Fibroblast of lung (primary cell): Measurements from ENCODE around the gene SCO2. TPM values are rescaled to one million over a fixed set of nuclear protein-coding genes. Genes with fewer than 3 reads are reported as not detected.

Experiments used
- DNase-seq, 2 donors: peaks; one replicate each; pipeline versions ENCODE4 v3.0.0 to v3.0.0-alpha.2; 2010; ENCODE audit warnings: low read depth in 2 of 2
- H2AFZ ChIP-seq: 2 replicates; pipeline ENCODE4 v1.5.1; 2012; ENCODE audit warnings: low read length, control low read depth, inconsistent platforms
- H3K27ac ChIP-seq: 2 replicates; pipeline ENCODE4 v1.5.1; 2011; ENCODE audit warnings: low read length, control low read depth; ENCODE audit not compliant: insufficient read depth
- H3K27me3 ChIP-seq: 2 replicates; pipeline ENCODE4 v1.5.1; 2011; ENCODE audit warnings: mild to moderate bottlenecking, low read length; ENCODE audit not compliant: control insufficient read depth, insufficient read depth
- H3K36me3 ChIP-seq: 2 replicates; pipeline ENCODE4 v1.5.1; 2011; ENCODE audit warnings: low read length; ENCODE audit not compliant: control insufficient read depth, insufficient read depth
- H3K4me1 ChIP-seq: 2 replicates; pipeline ENCODE4 v1.5.1; 2011; ENCODE audit warnings: low read length; ENCODE audit not compliant: control insufficient read depth, insufficient read depth; ENCODE audit errors: extremely low read depth
- H3K4me2 ChIP-seq: 2 replicates; pipeline ENCODE4 v1.5.1; 2011; ENCODE audit warnings: low read length, control low read depth; ENCODE audit not compliant: insufficient read depth; ENCODE audit errors: extremely low read depth
- H3K4me3 ChIP-seq, 4 experiments: fragments of 200-600 bp in 1 of 4; sonication (generic) in 1 of 4; replicated peaks in 1 of 4; 2 replicates each; pipeline ENCODE4 v1.5.1; 2011 to 2016; ENCODE audit warnings: low read length in 4 of 4, low read depth in 3 of 4, mild to moderate bottlenecking in 3 of 4, control low read depth in 2 of 4, inconsistent platforms in 1 of 4, mixed read lengths in 1 of 4; ENCODE audit not compliant: insufficient read depth in 1 of 4; ENCODE audit errors: control extremely low read depth in 1 of 4
- H3K79me2 ChIP-seq: 2 replicates; pipeline ENCODE4 v1.5.1; 2012; ENCODE audit warnings: mild to moderate bottlenecking, low read length, inconsistent platforms; ENCODE audit not compliant: control insufficient read depth, insufficient read depth
- H3K9ac ChIP-seq: 2 replicates; pipeline ENCODE4 v1.5.1; 2011; ENCODE audit warnings: mild to moderate bottlenecking, low read length, control low read depth; ENCODE audit not compliant: insufficient read depth
- H3K9me3 ChIP-seq: 2 replicates; pipeline ENCODE4 v1.5.1; 2012; ENCODE audit warnings: low read depth, low read length; ENCODE audit not compliant: control insufficient read depth, insufficient read depth
- H4K20me1 ChIP-seq: 2 replicates; pipeline ENCODE4 v1.5.1; 2011; ENCODE audit warnings: low read length; ENCODE audit not compliant: control insufficient read depth, insufficient read depth; ENCODE audit errors: extremely low read depth
- EZH2 ChIP-seq: IDR thresholded peaks from 2 replicates; pipeline ENCODE4 v1.5.1; 2012; ENCODE audit warnings: low read length, control low read depth, mild to moderate bottlenecking; ENCODE audit errors: missing control alignments
- polyA plus RNA-seq, 2 donors: library from polyadenylated mRNA; depleted of rRNA in 1 of 2; stranded (reverse) in 1 of 2; unstranded in 1 of 2; fragments of >200 nt; gene quantifications; 2 replicates each; pipeline ENCODE4 v1.2.1, GENCODE V29; 2011 to 2012; ENCODE audit warnings: missing spikeins in 1 of 2
- total RNA-seq: library from RNA; depleted of rRNA; stranded (reverse); fragments of >200 nt; gene quantifications from 2 replicates; pipeline ENCODE4 v1.2.1, GENCODE V29; 2014
- TF ChIP-seq, protein P1 (sequence below), 2 donors: IDR thresholded peaks in 1 of 2; conservative IDR thresholded peaks in 1 of 2; 1 replicate in 1 of 2; 2 replicates in 1 of 2; pipeline ENCODE4 v1.5.1; 2011 to 2012; ENCODE audit warnings: low read length in 2 of 2, control low read depth in 1 of 2, inconsistent platforms in 1 of 2, low read depth in 1 of 2, mild to moderate bottlenecking in 1 of 2

The SCO2 gene
- total and polyA plus RNA-seq, 2 donors (not counting 1 experiment from before 2014, with no cell fraction given) = 0.42 to 3.1 TPM

DNA sequence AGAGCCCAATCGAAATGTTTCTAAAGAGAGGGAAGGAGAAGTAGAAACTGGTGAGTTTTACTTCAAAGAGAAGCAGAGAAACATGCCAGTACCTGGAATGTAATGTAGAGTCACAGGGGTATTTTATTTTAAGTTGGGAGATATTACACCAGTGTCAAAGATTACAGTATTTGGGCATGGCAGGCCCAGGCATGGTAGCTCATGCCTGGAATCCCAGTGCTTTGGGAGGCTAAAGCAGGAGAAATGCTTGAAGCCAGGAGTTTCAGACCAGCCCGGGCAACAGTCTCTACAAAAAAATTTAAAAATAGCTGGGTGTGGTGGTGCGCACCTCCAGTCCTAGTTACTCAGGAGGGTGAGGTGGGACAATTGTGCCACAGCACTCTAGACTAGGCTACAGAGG is 34.6 kb upstream of the SCO2 start:
- no peaks in the 10 kb centered on the region for H3K36me3 ChIP-seq
- H3K9ac ChIP-seq = no peak overlapping the region
- H3K27me3 ChIP-seq = peaks cover 6% of the 10 kb centered on the region
- H3K4me2 ChIP-seq = no peak overlapping the region
- no peaks in the 10 kb centered on the region for H3K79me2 ChIP-seq
- H2AFZ ChIP-seq = no peak overlapping the region
- no peaks in the 10 kb centered on the region for H3K9me3 ChIP-seq
- no peak overlapping the region for H3K4me3 ChIP-seq
- no peak overlapping the region for H3K27ac ChIP-seq
- peaks cover 3% of the 10 kb centered on the region for H3K4me1 ChIP-seq
- no peaks in the 10 kb centered on the region for H4K20me1 ChIP-seq
- no peak for TF ChIP-seq EZH2
- TF ChIP-seq, protein P1, sequence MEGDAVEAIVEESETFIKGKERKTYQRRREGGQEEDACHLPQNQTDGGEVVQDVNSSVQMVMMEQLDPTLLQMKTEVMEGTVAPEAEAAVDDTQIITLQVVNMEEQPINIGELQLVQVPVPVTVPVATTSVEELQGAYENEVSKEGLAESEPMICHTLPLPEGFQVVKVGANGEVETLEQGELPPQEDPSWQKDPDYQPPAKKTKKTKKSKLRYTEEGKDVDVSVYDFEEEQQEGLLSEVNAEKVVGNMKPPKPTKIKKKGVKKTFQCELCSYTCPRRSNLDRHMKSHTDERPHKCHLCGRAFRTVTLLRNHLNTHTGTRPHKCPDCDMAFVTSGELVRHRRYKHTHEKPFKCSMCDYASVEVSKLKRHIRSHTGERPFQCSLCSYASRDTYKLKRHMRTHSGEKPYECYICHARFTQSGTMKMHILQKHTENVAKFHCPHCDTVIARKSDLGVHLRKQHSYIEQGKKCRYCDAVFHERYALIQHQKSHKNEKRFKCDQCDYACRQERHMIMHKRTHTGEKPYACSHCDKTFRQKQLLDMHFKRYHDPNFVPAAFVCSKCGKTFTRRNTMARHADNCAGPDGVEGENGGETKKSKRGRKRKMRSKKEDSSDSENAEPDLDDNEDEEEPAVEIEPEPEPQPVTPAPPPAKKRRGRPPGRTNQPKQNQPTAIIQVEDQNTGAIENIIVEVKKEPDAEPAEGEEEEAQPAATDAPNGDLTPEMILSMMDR (conservative IDR thresholded peaks at IDR 0.05 in 1 of 2, IDR thresholded peaks at IDR 0.05 in 1 of 2; ENCODE audit: low read depth in 1 of 2, low read length in 2 of 2) = no peak
- no peak for DNase-seq

DNA sequence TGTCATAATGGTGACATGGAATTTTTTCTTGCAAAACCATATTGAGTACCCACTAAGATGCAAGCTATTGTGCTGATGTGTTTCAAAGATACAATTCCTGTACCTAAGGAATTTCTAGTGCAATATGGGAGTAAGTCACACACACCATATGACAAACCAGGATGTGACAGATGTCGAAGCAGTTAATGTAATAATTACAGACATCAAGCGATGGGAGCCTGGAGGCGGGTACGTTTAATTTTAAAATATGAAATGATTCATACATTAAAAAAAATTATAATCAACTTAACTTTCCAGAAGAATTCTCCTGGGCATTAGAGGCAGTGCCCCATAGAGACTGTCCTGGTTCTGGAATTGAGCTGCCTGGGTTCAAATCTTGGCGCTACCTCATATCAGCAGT is 31.3 kb upstream of the SCO2 start:
- Histone ChIP-seq H3K4me3 (no peak overlapping the region), H2AFZ (no peak overlapping the region), H3K9me3 (no peaks in the 10 kb centered on the region), H3K9ac (no peak overlapping the region), H3K4me2 (no peak overlapping the region), H3K27me3 (peaks cover 11% of the 10 kb centered on the region), H4K20me1 (no peaks in the 10 kb centered on the region), H3K4me1 (no peaks in the 10 kb centered on the region), H3K27ac (no peak overlapping the region), H3K36me3 (no peaks in the 10 kb centered on the region), H3K79me2 (no peaks in the 10 kb centered on the region)
- TF ChIP-seq, protein P1 (conservative IDR thresholded peaks at IDR 0.05 in 1 of 2, IDR thresholded peaks at IDR 0.05 in 1 of 2; ENCODE audit: low read depth in 1 of 2, low read length in 2 of 2) = no peak
- TF ChIP-seq EZH2 = no peak
- no peak for DNase-seq

- Histone ChIP-seq H3K36me3 (no peaks in the 10 kb centered on the region), H3K4me3 (no peak overlapping the region), H3K27ac (no peak overlapping the region), H3K27me3 (peaks cover 12% of the 10 kb centered on the region), H2AFZ (no peak overlapping the region), H3K4me1 (no peaks in the 10 kb centered on the region), H3K9ac (no peak overlapping the region), H4K20me1 (no peaks in the 10 kb centered on the region), H3K9me3 (no peaks in the 10 kb centered on the region), H3K4me2 (no peak overlapping the region), H3K79me2 (no peaks in the 10 kb centered on the region)
- no peak for DNase-seq
- TF ChIP-seq, protein P1 (conservative IDR thresholded peaks at IDR 0.05 in 1 of 2, IDR thresholded peaks at IDR 0.05 in 1 of 2; ENCODE audit: low read depth in 1 of 2, low read length in 2 of 2) = no peak
These were observed 27.9 kb upstream of the SCO2 start for GRCh38 chr22:50553310-50553709.
